HG03095 (cell line): ENCODE results near the gene CABLES2.

Experiments used
- ATAC-seq: cut with Tn5 transposase; IDR thresholded peaks from one replicate; pipeline ENCODE4 v1.9.1; 2021; ENCODE audit warnings: moderate library complexity; ENCODE audit not compliant: unreplicated experiment

Gene CABLES2

GRCh38 chr20:62372042-62372993 lies 34.8 kb downstream of the CABLES2 start:
- no peak for ATAC-seq

DNA sequence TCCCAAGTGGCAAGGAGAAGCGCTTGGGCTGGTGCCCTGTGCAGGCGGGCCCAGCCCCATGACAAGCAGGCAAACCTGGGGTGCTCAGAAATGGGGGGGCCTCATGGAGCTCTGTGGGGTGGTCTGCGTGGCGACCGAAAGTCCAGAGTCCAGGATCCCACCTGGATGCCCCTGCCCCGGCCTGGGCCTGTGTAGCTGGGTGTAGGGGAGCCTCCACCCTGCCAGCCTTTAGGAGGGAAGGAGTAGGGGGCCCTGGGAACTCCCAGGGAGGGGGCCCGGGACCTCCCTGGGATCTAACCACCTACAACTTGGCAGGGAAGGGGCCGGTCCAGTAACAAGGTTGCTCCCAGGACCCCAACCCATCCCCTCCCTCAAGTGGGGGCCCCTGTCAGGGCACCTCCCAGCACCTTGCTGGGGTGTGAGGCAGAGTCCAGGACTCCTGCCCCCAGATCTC lies 35.5 kb downstream of the CABLES2 start:
- ATAC-seq = no peak

DNA sequence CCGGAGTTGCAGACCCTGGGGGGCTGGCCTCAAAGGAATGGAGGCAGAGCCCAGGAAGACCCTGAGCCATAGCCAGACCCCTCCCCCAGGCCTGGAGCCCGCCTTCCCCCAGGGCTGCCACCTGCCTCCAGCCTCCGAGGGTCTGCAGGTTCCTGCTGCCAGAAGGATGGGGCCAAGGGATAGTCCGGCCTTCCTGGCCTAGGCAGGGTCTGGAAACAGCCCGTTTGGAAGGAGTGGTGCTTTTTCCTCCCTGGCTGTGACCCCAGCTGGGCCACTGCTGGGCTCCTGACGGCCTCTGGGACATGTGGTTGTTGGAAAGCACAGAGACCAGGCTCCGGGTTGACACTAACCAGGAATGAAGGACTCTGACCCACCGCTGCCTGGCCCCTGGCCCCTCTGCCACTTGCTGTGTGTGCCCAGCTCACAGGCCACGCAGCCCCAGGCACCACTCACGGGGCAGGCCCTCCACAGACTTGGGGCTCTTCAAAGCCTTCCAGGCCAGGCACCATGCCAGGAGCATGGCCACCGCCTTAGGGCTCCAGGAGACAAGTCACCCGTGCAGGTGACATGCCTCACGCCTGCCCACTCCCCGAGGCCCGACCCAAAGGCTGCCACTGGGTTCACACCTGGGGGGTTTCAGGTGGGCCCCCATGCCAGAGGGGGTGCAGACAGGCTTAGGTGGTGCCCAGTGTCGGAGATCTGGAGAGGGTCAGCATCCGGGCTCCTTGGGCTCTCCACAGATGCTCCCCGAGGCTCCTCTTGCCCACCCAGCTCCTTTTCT lies 36.1 kb downstream of the CABLES2 start:
- no peak for ATAC-seq

GRCh38 chr20:62370115-62370806 lies 36.8 kb downstream of the CABLES2 start:
- no peak for ATAC-seq

GRCh38 chr20:62369815-62370114 lies 37.3 kb downstream of the CABLES2 start:
- no peak for ATAC-seq

GRCh38 chr20:62368976-62369814 lies 37.9 kb downstream of the CABLES2 start:
- ATAC-seq = no peak

GRCh38 chr20:62368392-62368975 lies 38.6 kb downstream of the CABLES2 start:
- ATAC-seq = no peak

GRCh38 chr20:62367633-62368391 lies 39.3 kb downstream of the CABLES2 start:
- ATAC-seq = no peak

DNA sequence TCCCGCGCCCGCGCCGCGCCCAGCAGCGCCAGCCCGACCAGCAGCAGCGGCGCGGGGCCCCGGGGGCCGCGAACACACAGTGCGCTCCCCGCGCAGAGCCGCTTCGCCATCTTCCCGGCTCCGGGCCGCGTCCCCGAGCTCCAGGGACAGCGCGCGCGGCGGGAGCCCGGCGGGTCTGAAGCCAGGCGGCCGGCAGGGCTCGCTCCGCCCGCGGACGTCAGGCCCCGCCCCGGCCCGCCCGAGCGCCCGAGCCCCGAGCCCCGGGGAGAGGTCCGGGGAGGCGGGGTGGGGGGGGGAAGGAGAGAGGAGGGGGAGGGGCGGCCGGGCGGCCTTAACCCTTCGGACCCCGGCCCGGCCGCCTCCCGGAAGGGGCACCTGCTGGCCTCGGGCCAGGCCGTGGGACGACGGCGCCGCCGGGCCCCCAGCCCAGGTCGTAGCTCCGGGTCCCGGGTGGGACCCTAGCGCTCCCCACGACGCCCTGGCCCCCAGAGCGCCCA lies 39.9 kb downstream of the CABLES2 start, which contains the start of gene LAMA5:
LAMA5 (minus strand) TSS at position 177 of the 497 bp plus-strand sequence; CDS start at position 110, 67 bp downstream.
- ATAC-seq = no peak

- no peak for ATAC-seq
Observed at GRCh38 chr20:62366370-62367135, 40.5 kb downstream of the CABLES2 start.

DNA sequence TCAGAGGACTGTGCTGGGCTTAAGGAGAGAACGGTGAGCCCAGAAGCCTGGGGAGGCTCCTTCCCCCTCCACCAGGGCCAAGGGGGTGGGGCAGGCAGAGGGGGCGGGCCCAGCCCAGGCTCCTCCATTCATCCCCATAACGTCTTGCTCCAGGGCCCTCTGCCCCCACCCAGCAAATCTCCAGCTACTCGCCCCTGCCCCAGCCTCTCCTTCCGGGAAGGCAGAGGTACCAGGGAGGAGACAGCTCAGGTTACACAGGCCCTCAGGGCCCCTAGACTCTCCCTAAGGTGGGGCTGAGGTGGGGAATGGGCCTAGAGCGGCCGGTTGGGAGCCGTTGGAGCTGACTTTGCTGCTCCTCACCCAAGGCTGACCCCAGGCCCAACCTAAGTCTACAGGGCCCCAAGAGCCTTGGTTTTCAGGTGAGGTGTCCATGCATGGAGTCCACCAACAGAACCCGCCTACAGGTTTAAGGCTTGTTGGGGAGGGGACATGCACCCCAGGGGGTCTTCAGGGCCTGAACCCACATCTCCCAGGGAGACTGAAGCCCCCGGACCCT lies 41.2 kb downstream of the CABLES2 start:
- ATAC-seq = no peak

- no peak for ATAC-seq
Observed at GRCh38 chr20:62364911-62365736, 42.0 kb downstream of the CABLES2 start.

- no peak for ATAC-seq
Observed at GRCh38 chr20:62363920-62364851, 42.9 kb downstream of the CABLES2 start.

- ATAC-seq = no peak
Observed at GRCh38 chr20:62362991-62363919, 43.8 kb downstream of the CABLES2 start.

- ATAC-seq = no peak
Observed at GRCh38 chr20:62362590-62362940, 44.5 kb downstream of the CABLES2 start.
